ENCODE results near the gene CLIP2. TPM values are rescaled to one million over a fixed set of nuclear protein-coding genes. Genes with fewer than 3 reads are reported as not detected.
"Not testable (repeated sequence)": the region's sequence is repeated elsewhere in the genome, so short reads cannot be mapped to it uniquely, and the experiment has no call there.

Gene CLIP2
- total RNA-seq, 1 experiment from 2014 or later: 21.6 TPM

DNA sequence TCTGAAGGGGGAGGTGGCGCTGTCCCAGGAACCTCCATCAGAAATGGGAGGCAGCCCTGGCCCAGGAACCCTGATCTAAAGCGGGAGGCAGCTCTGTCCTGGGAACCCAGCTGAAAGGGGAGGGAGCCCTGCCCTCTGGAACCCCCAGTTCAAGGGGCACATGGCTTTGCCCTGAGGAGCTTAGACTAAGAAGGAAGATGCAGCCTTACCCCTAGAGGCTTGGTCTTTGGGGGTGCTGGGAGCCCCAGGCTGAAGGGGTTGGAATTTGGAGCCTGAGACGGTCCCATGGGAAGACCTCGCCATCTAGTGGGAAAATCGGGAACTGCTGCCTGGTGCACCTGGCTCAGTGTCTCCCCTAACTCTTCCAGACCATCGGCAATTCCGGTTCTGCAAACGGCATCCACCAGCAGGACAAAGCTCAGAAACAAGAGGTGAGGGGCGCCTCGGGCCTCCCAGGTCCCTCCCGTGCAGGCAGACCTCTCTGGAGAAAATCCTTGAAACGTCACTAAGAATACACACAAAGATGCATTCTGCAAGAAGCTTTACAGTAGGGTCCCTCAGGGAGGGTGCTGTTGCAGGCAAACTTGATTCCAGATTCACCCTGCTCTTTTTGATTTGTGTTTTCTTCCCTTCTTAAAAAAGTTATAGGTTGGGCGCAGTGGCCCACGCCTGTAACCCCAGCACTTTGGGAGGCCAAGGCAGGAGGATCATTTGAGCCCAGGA lies 112.1 kb downstream of the CLIP2 start:
- DNase-seq: peak; percentile 83
- no peaks in the 10 kb centered on the region for H3K27me3 ChIP-seq (ENCODE audit: insufficient read depth, low read length)
- H3K56ac ChIP-seq (ENCODE audit: insufficient read length, low read depth, low read length): no peak overlapping the region
- H2AK5ac ChIP-seq (ENCODE audit: insufficient read length, low read length): no peak overlapping the region
- no peak overlapping the region for H2BK5ac ChIP-seq (ENCODE audit: insufficient read length, low read length)
- H2BK20ac ChIP-seq (ENCODE audit: low read depth, low read length, poor library complexity, severe bottlenecking): no peak overlapping the region
- H3K4me3 Mint-ChIP-seq: no peak overlapping the region
- H3K4me1 ChIP-seq (ENCODE audit: insufficient read depth, low read length): no peaks in the 10 kb centered on the region
- H3K23ac ChIP-seq (ENCODE audit: insufficient read length, low read depth, low read length): no peak overlapping the region
- H4K5ac ChIP-seq (ENCODE audit: insufficient read length, low read depth, low read length): no peak overlapping the region
- no peaks in the 10 kb centered on the region for H3K23me2 ChIP-seq (ENCODE audit: insufficient read length, low read depth, low read length, poor library complexity, severe bottlenecking)
- H3K79me2 ChIP-seq (ENCODE audit: insufficient read depth, low read length): no peaks in the 10 kb centered on the region
- peaks cover 5% of the 10 kb centered on the region for H3K27me3 Mint-ChIP-seq (ENCODE audit: low read depth)
- H3K79me1 ChIP-seq (ENCODE audit: insufficient read depth, low read depth, low read length, poor library complexity, severe bottlenecking): no peaks in the 10 kb centered on the region
- H3K9me3 Mint-ChIP-seq: no peaks in the 10 kb centered on the region
- H3K27ac ChIP-seq (ENCODE audit: insufficient read length, low read depth, low read length): no peak overlapping the region
- H3K27ac Mint-ChIP-seq: no peak overlapping the region; a peak in 1 of 7 replicates
- no peak overlapping the region for H3K4ac ChIP-seq (ENCODE audit: low read depth, low read length)
- no CpG with 5 or more reads among the region's 14 CpGs for WGBS (ENCODE audit: extremely low coverage, insufficient read length, low lambda C conversion rate)
- H3K9me3 ChIP-seq (ENCODE audit: control insufficient read depth, low read depth, low read length): no peaks in the 10 kb centered on the region
- no peak overlapping the region for H3K4me2 ChIP-seq (ENCODE audit: insufficient read depth, insufficient read length, low read length)
- no peak overlapping the region for H3K18ac ChIP-seq (ENCODE audit: insufficient read length, low read depth, low read length)
- no peak overlapping the region for H3K14ac ChIP-seq (ENCODE audit: insufficient read depth, low read length)
- H2BK120ac ChIP-seq (ENCODE audit: low read depth, low read length, poor library complexity, severe bottlenecking): no peak overlapping the region
- TF ChIP-seq, protein P1, sequence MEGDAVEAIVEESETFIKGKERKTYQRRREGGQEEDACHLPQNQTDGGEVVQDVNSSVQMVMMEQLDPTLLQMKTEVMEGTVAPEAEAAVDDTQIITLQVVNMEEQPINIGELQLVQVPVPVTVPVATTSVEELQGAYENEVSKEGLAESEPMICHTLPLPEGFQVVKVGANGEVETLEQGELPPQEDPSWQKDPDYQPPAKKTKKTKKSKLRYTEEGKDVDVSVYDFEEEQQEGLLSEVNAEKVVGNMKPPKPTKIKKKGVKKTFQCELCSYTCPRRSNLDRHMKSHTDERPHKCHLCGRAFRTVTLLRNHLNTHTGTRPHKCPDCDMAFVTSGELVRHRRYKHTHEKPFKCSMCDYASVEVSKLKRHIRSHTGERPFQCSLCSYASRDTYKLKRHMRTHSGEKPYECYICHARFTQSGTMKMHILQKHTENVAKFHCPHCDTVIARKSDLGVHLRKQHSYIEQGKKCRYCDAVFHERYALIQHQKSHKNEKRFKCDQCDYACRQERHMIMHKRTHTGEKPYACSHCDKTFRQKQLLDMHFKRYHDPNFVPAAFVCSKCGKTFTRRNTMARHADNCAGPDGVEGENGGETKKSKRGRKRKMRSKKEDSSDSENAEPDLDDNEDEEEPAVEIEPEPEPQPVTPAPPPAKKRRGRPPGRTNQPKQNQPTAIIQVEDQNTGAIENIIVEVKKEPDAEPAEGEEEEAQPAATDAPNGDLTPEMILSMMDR (conservative IDR thresholded peaks at IDR 0.05): peak; percentile 98
- H3T11ph ChIP-seq (ENCODE audit: low read length): no peak overlapping the region
- H2BK12ac ChIP-seq (ENCODE audit: insufficient read length, low read depth, low read length): no peak overlapping the region
- H4K91ac ChIP-seq (ENCODE audit: insufficient read length, low read depth, low read length): no peak overlapping the region
- H3K9ac ChIP-seq (ENCODE audit: extremely low read depth, insufficient read length, low read length): no peak overlapping the region
- H2AFZ ChIP-seq (ENCODE audit: low read length): no peak overlapping the region
- H4K20me1 ChIP-seq (ENCODE audit: control insufficient read depth, insufficient read depth, insufficient read length): no peaks in the 10 kb centered on the region
- H3K36me3 Mint-ChIP-seq (ENCODE audit: insufficient read depth in 1 of 3, low read depth in 3 of 3): peaks cover 17 to 22% (median 21%) of the 10 kb centered on the region in 3 experiments
- H3K4me1 Mint-ChIP-seq: peaks cover 5 to 15% of the 10 kb centered on the region in 2 experiments
- no peak overlapping the region for H2BK15ac ChIP-seq (ENCODE audit: low read depth, low read length)
- H4K8ac ChIP-seq (replicated peaks; ENCODE audit: insufficient read length, low read depth, low read length): no peak overlapping the region

DNA sequence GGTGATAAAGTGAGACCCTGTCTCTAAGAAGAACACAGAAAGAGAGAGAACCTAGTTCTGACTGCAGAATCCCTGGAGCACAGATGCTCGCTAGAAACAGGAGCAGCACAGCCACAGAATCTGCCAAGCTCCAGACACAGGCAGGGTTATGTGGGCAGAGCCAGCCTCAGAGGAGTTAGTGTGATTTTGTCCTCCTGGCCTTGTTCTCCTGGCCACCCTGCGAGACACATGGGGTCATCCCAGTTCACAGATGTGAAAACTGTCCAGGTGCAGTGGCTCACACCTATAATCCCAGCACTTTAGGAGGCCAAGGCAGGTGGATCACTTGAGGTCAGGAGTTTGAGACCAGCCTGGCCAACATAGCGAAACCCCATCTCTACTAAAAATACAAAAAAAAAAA lies 113.5 kb downstream of the CLIP2 start:
- H2BK15ac ChIP-seq (ENCODE audit: low read depth, low read length); H4K91ac ChIP-seq (ENCODE audit: insufficient read length, low read depth, low read length); H4K8ac ChIP-seq (replicated peaks; ENCODE audit: insufficient read length, low read depth, low read length); H3K23ac ChIP-seq (ENCODE audit: insufficient read length, low read depth, low read length); DNase-seq; H3K4me3 Mint-ChIP-seq; H3K23me2 ChIP-seq (ENCODE audit: insufficient read length, low read depth, low read length, poor library complexity, severe bottlenecking); H4K20me1 ChIP-seq (ENCODE audit: control insufficient read depth, insufficient read depth, insufficient read length); H2BK20ac ChIP-seq (ENCODE audit: low read depth, low read length, poor library complexity, severe bottlenecking); H3T11ph ChIP-seq (ENCODE audit: low read length); H3K4ac ChIP-seq (ENCODE audit: low read depth, low read length); H2BK5ac ChIP-seq (ENCODE audit: insufficient read length, low read length); H2BK12ac ChIP-seq (ENCODE audit: insufficient read length, low read depth, low read length); H3K9me3 Mint-ChIP-seq; H3K14ac ChIP-seq (ENCODE audit: insufficient read depth, low read length); H2BK120ac ChIP-seq (ENCODE audit: low read depth, low read length, poor library complexity, severe bottlenecking); H3K4me1 ChIP-seq (ENCODE audit: insufficient read depth, low read length); H3K4me2 ChIP-seq (ENCODE audit: insufficient read depth, insufficient read length, low read length); H3K9ac ChIP-seq (ENCODE audit: extremely low read depth, insufficient read length, low read length); H3K27ac ChIP-seq (ENCODE audit: insufficient read length, low read depth, low read length); H3K18ac ChIP-seq (ENCODE audit: insufficient read length, low read depth, low read length); H4K5ac ChIP-seq (ENCODE audit: insufficient read length, low read depth, low read length); H3K79me1 ChIP-seq (ENCODE audit: insufficient read depth, low read depth, low read length, poor library complexity, severe bottlenecking); H3K27me3 ChIP-seq (ENCODE audit: insufficient read depth, low read length); H3K9me3 ChIP-seq (ENCODE audit: control insufficient read depth, low read depth, low read length); H3K79me2 ChIP-seq (ENCODE audit: insufficient read depth, low read length); H3K27ac Mint-ChIP-seq; H3K56ac ChIP-seq (ENCODE audit: insufficient read length, low read depth, low read length); H3K27me3 Mint-ChIP-seq (ENCODE audit: low read depth); H2AFZ ChIP-seq (ENCODE audit: low read length); H2AK5ac ChIP-seq (ENCODE audit: insufficient read length, low read length): not testable (repeated sequence)
- WGBS (ENCODE audit: extremely low coverage, insufficient read length, low lambda C conversion rate): no CpG with 5 or more reads among the region's 3 CpGs
- Mint-ChIP-seq H3K4me1 (peaks cover 5 to 15% of the 10 kb centered on the region in 2 experiments), H3K36me3 (ENCODE audit: insufficient read depth in 1 of 3, low read depth in 3 of 3) (peaks cover 11 to 12% (median 12%) of the 10 kb centered on the region in 3 experiments)

Data from H9 (cell line).